ENCODE data around the gene TMED4. TPM values are rescaled to one million over a fixed set of nuclear protein-coding genes. Genes with fewer than 3 reads are reported as not detected.

TMED4 gene
- total RNA-seq, 4 donors from 2014 or later: 132 to 232 (median 218) TPM

DNA sequence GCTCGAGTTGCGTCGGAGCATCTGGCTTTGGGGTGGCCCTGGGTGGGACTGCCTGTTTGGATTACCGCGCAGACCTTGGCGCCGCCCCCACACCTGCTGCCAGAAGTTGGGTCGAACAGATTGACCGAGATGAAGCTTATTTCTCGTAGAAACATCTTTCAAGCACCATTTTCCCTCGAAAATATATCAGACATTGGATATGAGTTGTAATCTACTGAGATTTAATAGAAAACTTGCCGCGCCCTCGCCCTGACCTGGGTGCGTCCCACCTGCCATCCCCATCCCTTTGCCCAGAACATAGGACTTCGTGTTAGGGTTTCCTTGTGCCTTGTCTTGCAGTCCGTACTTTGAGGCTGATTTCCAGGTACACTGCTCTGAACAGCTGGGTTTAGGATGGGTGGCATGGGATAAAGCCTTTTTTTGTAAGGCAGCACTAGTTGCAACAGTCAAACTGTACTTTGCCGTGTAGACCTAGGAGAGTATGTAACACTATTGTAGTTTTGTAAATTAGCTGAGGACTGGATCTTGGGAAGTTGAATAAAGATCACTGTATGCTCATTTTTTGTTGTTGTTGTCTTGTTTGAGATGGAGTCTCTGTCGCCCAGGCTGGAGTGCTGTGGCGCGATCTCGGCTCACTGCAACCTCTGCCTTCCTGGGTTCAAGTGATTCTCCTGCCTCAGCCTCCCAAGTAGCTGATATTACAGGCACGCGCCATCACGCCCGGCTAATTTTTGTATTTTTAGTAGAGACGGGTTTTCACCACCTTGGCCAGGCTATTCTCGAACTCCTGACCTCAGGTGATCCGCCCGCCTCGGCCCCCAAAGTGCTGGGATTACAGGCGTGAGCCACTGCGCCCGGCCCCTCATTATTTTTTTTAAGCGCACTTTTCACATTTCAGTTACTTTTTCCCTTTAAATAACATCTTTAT, 25.4 kb upstream of the TMED4 start:
- Histone ChIP-seq H3K4me3 (peak overlapping the region; percentile 48 to 89 (median 76)), H3K36me3 (no peaks in the 10 kb centered on the region), H3K9me3 (no peaks in the 10 kb centered on the region), H3K27ac (peak overlapping the region; percentile 96 to 100 (median 98)), H3K4me1 (peaks cover 0 to 27% (median 13%) of the 10 kb centered on the region in 4 donors), H3K27me3 (no peaks in the 10 kb centered on the region)
- WGBS, 2 donors: 46 to 49% methylated on average over 35 of the region's 35 CpGs
- no peak for DNase-seq (ENCODE audit: low spot score in 2 of 2)
- TF ChIP-seq EP300 (IDR thresholded peaks at IDR 0.05) (no peak), POLR2A (IDR thresholded peaks at IDR 0.05) (no peak)
- TF ChIP-seq, protein P1, sequence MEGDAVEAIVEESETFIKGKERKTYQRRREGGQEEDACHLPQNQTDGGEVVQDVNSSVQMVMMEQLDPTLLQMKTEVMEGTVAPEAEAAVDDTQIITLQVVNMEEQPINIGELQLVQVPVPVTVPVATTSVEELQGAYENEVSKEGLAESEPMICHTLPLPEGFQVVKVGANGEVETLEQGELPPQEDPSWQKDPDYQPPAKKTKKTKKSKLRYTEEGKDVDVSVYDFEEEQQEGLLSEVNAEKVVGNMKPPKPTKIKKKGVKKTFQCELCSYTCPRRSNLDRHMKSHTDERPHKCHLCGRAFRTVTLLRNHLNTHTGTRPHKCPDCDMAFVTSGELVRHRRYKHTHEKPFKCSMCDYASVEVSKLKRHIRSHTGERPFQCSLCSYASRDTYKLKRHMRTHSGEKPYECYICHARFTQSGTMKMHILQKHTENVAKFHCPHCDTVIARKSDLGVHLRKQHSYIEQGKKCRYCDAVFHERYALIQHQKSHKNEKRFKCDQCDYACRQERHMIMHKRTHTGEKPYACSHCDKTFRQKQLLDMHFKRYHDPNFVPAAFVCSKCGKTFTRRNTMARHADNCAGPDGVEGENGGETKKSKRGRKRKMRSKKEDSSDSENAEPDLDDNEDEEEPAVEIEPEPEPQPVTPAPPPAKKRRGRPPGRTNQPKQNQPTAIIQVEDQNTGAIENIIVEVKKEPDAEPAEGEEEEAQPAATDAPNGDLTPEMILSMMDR (IDR thresholded peaks at IDR 0.05): no peak

DNA sequence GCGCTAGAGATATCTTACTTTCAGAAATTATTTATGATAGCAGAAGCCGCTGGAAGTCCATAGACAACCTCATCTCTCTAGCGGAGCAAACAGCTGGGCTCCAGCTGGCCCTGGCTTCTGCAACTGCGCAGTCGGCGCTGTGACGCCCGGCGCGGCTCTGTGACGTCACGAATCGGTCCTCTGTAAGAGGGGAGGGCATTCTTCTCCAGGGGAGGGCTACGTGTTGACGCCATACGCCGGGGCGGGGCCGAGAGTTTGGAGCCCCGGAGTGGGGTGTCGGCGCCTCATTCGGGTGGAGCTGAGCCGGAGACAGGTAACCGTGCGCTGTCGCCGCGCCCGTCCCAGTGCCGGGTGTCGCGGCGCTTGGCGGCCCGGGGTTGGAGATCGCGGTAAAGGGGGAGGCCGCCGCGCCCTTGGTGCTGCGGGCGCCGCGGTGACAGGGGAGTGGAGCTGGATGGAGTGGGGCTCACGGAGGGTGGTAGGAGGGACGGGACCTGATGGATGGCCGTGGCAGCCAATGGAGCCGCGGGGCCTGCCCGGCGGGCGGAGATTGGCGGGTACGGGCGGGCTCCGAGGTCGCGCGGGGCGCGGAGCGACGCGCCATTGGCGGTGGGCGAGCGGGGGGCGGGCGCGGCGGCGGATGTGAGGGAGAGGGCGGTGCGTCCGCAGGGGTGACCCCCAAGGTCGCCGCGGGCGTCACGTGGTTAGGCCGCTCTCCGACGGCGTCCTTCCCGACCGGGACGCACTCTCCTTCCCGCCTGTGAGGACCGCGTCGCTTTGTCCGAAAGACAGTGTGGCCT, 24.5 kb upstream of the TMED4 start, which contains the start of gene OGDH:
Gene OGDH (plus strand): TSS at position 287 of the 800 bp plus-strand sequence. CDS start 17,717 bp downstream, outside the sequence.
- Histone ChIP-seq H3K27ac (peak within 1 kb of the TSS; percentile 96 to 100 (median 98)), H3K4me1 (peaks cover 0 to 27% (median 13%) of the 10 kb centered on the region in 4 donors), H3K36me3 (no peaks in the 10 kb centered on the region), H3K4me3 (peak within 1 kb of the TSS; percentile 65 to 89 (median 87)), H3K27me3 (no peaks in the 10 kb centered on the region), H3K9me3 (no peaks in the 10 kb centered on the region)
- TF ChIP-seq, protein P1 (IDR thresholded peaks at IDR 0.05): peak in 2 of 5 experiments; percentile 46 to 51
- peak; percentile 92 to 98 for TF ChIP-seq EP300 (IDR thresholded peaks at IDR 0.05)
- TF ChIP-seq POLR2A (IDR thresholded peaks at IDR 0.05): peak; percentile 72 to 98
- WGBS, 2 donors: 0% methylated on average over 16 to 52 of the region's 93 CpGs
- peak; percentile 98 for DNase-seq (ENCODE audit: low spot score in 2 of 2)

DNA sequence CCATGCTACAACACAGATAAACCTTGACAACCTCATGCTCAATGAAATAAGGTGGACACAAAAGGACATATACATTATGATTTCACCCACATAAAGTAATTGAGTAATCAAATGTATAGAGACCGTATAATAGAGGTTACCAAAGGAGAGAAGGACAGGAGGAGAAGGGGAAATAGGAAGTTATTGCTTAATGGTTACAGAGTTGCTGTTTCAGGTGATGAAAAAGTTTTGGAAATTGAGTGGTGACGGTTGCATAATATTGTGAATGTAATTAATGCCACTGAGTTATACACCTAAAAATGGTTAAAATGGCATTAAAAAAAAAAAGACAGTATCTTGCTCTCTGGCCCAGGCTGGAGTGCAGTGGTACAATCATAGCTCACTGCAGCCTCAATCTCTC, 22.9 kb upstream of the TMED4 start:
- H3K4me3 ChIP-seq: no peak overlapping the region
- 82 to 91% methylated on average over 2 of the region's 2 CpGs for WGBS, 2 donors
- peaks cover 0 to 27% (median 13%) of the 10 kb centered on the region in 4 donors for H3K4me1 ChIP-seq
- H3K9me3 ChIP-seq: no peaks in the 10 kb centered on the region
- H3K27me3 ChIP-seq: no peaks in the 10 kb centered on the region
- TF ChIP-seq POLR2A (IDR thresholded peaks at IDR 0.05) (no peak), EP300 (IDR thresholded peaks at IDR 0.05) (no peak)
- TF ChIP-seq, protein P1 (IDR thresholded peaks at IDR 0.05): no peak
- no peak for DNase-seq (ENCODE audit: low spot score in 2 of 2)
- no peaks in the 10 kb centered on the region for H3K36me3 ChIP-seq
- H3K27ac ChIP-seq: no peak overlapping the region

DNA sequence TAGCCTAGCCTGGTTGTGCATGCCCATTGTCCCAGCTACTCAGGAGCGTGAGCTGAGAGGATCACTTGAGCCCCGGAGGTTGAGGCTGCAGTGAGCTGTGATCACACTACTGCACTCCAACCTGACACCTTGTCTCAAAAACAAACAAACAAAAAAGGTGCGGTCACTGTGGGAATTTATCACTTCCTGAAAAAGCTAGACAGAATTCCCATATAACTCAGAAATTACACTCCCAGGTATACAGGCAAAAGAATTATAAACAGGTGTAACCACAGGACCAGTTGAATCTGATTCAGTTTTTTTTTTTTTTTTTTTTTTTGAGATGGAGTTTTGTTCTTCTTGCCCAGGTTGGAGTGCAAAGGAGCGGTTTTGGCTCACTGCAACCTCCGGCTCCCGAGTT, 21.2 kb upstream of the TMED4 start:
- H3K9me3 ChIP-seq: no peaks in the 10 kb centered on the region
- H3K4me1 ChIP-seq: peaks cover 0 to 18% (median 12%) of the 10 kb centered on the region in 4 donors
- H3K36me3 ChIP-seq: no peaks in the 10 kb centered on the region
- TF ChIP-seq EP300 (IDR thresholded peaks at IDR 0.05): no peak
- no peak for TF ChIP-seq POLR2A (IDR thresholded peaks at IDR 0.05)
- TF ChIP-seq, protein P1 (IDR thresholded peaks at IDR 0.05): no peak
- WGBS, 2 donors: 80 to 83% methylated on average over 6 of the region's 6 CpGs
- no peaks in the 10 kb centered on the region for H3K27me3 ChIP-seq
- no peak for DNase-seq (ENCODE audit: low spot score in 2 of 2)
- no peak overlapping the region for H3K27ac ChIP-seq
- no peak overlapping the region for H3K4me3 ChIP-seq
